ENCODE results near the gene ABCA7. TPM values are rescaled to one million over a fixed set of nuclear protein-coding genes. Genes with fewer than 3 reads are reported as not detected.

Gene ABCA7
- total and polyA plus RNA-seq, 2 of the 8 experiments (the other 6 are each of a cell fraction or from before 2014, with no cell fraction given) = 10.4 to 25.6 TPM

DNA sequence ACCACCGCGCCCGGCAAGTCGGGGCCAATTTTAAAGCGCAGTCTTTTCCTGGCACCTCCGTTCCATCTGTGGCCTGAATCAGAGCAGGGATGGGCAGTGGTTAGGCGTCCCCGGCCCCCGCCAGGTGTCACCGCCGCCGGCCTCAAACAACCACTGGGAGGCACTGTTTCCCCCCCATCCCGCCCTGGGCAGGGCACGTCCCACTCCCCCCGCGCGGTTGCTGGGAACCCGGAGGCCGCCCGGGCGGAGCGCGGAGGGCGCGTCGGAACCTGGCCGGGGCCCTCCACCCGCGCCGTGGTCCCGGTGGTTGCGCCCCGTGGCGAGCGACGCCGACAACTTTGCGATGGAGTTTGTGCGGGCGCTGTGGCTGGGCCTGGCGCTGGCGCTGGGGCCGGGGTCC lies 39.8 kb upstream of the ABCA7 start, which contains the start of gene GRIN3B:
TSS of gene GRIN3B (plus strand) at position 325 of the 400 bp plus-strand sequence. CDS start at position 344, 19 bp downstream.
- H3K79me2 ChIP-seq (ENCODE audit: control insufficient read depth in 1 of 2, insufficient read depth in 2 of 2, low read length in 2 of 2) = no peaks in the 10 kb centered on the region
- no peak within 1 kb of the TSS for H3K4ac ChIP-seq (replicated peaks; ENCODE audit: insufficient read length, low read depth, low read length)
- no peak within 1 kb of the TSS for H2BK15ac ChIP-seq (ENCODE audit: low read length)
- POLR2A ChIA-PET (ENCODE audit: partially characterized antibody) = interaction anchor here (1.1 kb wide), 1 partner anchor 39 kb away, joined by 3 read pairs; no protein-coding TSS in a partner anchor
- H3K23ac ChIP-seq (ENCODE audit: insufficient read length) = no peak within 1 kb of the TSS
- H4K8ac ChIP-seq (ENCODE audit: extremely low read depth, insufficient read depth, low read length) = peak within 1 kb of the TSS; percentile 85
- DNase-seq (ENCODE audit: low read depth in 1 of 2, low spot score in 2 of 2) = peak in 1 of 2 experiments; percentile 89
- peaks cover 4% of the 10 kb centered on the region; the same call in 1 of the 2 replicates for H3K23me2 ChIP-seq (ENCODE audit: low read depth, low read length)
- H2AK5ac ChIP-seq (ENCODE audit: low read depth, low read length) = no peak within 1 kb of the TSS
- H4K5ac ChIP-seq (ENCODE audit: insufficient read length, low read depth, low read length) = no peak within 1 kb of the TSS
- H3K4me3 ChIP-seq (ENCODE audit: extremely low read depth in 1 of 4, insufficient read depth in 2 of 4, low read depth in 3 of 4, low read length in 4 of 4) = peak within 1 kb of the TSS; percentile 9 to 67 (median 30); a peak in 5 of 8 replicates
- no peak within 1 kb of the TSS for H2BK20ac ChIP-seq (ENCODE audit: low read length)
- H3K36me3 ChIP-seq (ENCODE audit: control insufficient read depth in 2 of 4, insufficient read depth in 4 of 4, low read length in 3 of 4) = no peaks in the 10 kb centered on the region
- H3K9ac ChIP-seq (replicated peaks in 1 of 4; ENCODE audit: extremely low read depth in 1 of 4, low read depth in 3 of 4, low read length in 3 of 4) = no peak within 1 kb of the TSS; a peak in 1 of 7 replicates
- no peaks in the 10 kb centered on the region for H3K79me1 ChIP-seq (ENCODE audit: low read depth, low read length)
- H4K91ac ChIP-seq (replicated peaks; ENCODE audit: insufficient read length, low read length) = no peak within 1 kb of the TSS
- H4K20me1 ChIP-seq (replicated peaks in 1 of 2; ENCODE audit: control insufficient read depth in 1 of 2, insufficient read depth in 2 of 2, low read length in 2 of 2) = peaks cover 0 to 6% of the 10 kb centered on the region in 2 experiments
- CTCF ChIA-PET (ENCODE audit: partially characterized antibody) = interaction anchor here (1.3 to 2.3 kb wide), 2 partner anchors 67 to 77 kb away, joined by 3 to 13 read pairs; partner anchors contain the start of gene ARHGAP45
- no peak within 1 kb of the TSS for H3K27ac ChIP-seq (ENCODE audit: low read depth, low read length)
- peaks cover 6 to 33% (median 19%) of the 10 kb centered on the region in 4 experiments for H3K27me3 ChIP-seq (replicated peaks in 1 of 4; ENCODE audit: control insufficient read depth in 3 of 4, extremely low read depth in 1 of 4, insufficient read depth in 3 of 4, low read length in 3 of 4)
- H2AFZ ChIP-seq (ENCODE audit: low read length) = no peak within 1 kb of the TSS; the same call in 1 of the 2 replicates
- WGBS, 2 experiments (ENCODE audit: extremely low coverage in 1 of 2, insufficient coverage in 1 of 2, insufficient read length in 1 of 2, insufficient replicate concordance in 2 of 2, low coverage in 1 of 2, low lambda C conversion rate in 2 of 2, missing lambda C conversion rate in 1 of 2) = 24% methylated on average over 14 of the region's 43 CpGs; no CpG with 5 or more reads in 1 of the 2 experiments
- H2BK12ac ChIP-seq (ENCODE audit: low read depth, low read length) = no peak within 1 kb of the TSS
- no peak within 1 kb of the TSS for H2BK120ac ChIP-seq (replicated peaks; ENCODE audit: low read depth, low read length)
- H3K9me3 ChIP-seq (ENCODE audit: insufficient read depth in 2 of 2, low read depth in 1 of 2, low read length in 1 of 2) = no peaks in the 10 kb centered on the region
- H3K4me1 ChIP-seq (replicated peaks in 1 of 4; ENCODE audit: control insufficient read depth in 3 of 4, insufficient read depth in 4 of 4, low read length in 3 of 4) = peaks cover 0 to 10% (median 6%) of the 10 kb centered on the region in 4 experiments; a peak in 3 of 7 replicates
- no peak for FAIRE-seq
- H3K18ac ChIP-seq (ENCODE audit: extremely low read depth, low read length) = no peak within 1 kb of the TSS
- H3K56ac ChIP-seq (replicated peaks; ENCODE audit: insufficient read length, low read depth, low read length) = no peak within 1 kb of the TSS
- no peak within 1 kb of the TSS for H3K14ac ChIP-seq (ENCODE audit: insufficient read length)
- peak within 1 kb of the TSS; percentile 53 to 72; a peak in 3 of 4 replicates for H3K4me2 ChIP-seq (ENCODE audit: insufficient read depth in 1 of 2, low read depth in 2 of 2, low read length in 2 of 2)
- no peak within 1 kb of the TSS for H2BK5ac ChIP-seq (ENCODE audit: low read depth, low read length)
- TF ChIP-seq GABPA (IDR thresholded peaks at IDR 0.05; ENCODE audit: borderline replicate concordance, insufficient read depth, low read length) (peak; percentile 72; the same call in 1 of the 2 replicates), HDAC2 (IDR thresholded peaks at IDR 0.05; ENCODE audit: borderline replicate concordance in 1 of 2, low read depth in 2 of 2, low read length in 2 of 2) (peak in 1 of 2 experiments; percentile 23; a peak in 2 of 4 replicates), SUZ12 (IDR thresholded peaks at IDR 0.05; ENCODE audit: low read length) (no peak), POLR2A (IDR thresholded peaks at IDR 0.05; ENCODE audit: control extremely low read depth in 1 of 2, low read depth in 2 of 2, low read length in 2 of 2) (no peak), POLR2AphosphoS5 (IDR thresholded peaks at IDR 0.05; ENCODE audit: low read depth, low read length) (no peak), SRF (IDR thresholded peaks at IDR 0.05; ENCODE audit: low read depth, low read length) (no peak), CEBPB (IDR thresholded peaks at IDR 0.05; ENCODE audit: low read depth, low read length) (no peak), CHD2 (IDR thresholded peaks at IDR 0.05; ENCODE audit: low read length) (no peak), TEAD4 (IDR thresholded peaks at IDR 0.05; ENCODE audit: low read depth, low read length) (no peak), ATF3 (IDR thresholded peaks at IDR 0.05; ENCODE audit: insufficient read depth, low read depth, low read length) (no peak), KDM4A (IDR thresholded peaks at IDR 0.05; ENCODE audit: low read depth, low read length, severe bottlenecking) (peak; percentile 76), TCF12 (IDR thresholded peaks at IDR 0.05; ENCODE audit: low read depth, low read length) (0 out of 2 replicates have a peak, but pooled peaks have one; percentile 49), CHD1 (IDR thresholded peaks at IDR 0.05; ENCODE audit: low read depth, low read length) (no peak), ZNF274 (IDR thresholded peaks at IDR 0.05; ENCODE audit: borderline replicate concordance, extremely low read depth, low read length) (no peak)
